GM21515 (cell line): ENCODE data around the gene SLX4IP.
"Not testable (repeated sequence)": the region's sequence is repeated elsewhere in the genome, so short reads cannot be mapped to it uniquely, and the experiment has no call there.

Experiments used
- ATAC-seq: cut with Tn5 transposase; IDR thresholded peaks from one replicate; pipeline ENCODE4 v1.9.1; 2021; ENCODE audit not compliant: unreplicated experiment

Gene SLX4IP

GRCh38 chr20:10595985-10596384, 160.9 kb downstream of the SLX4IP start:
- no peak for ATAC-seq

DNA sequence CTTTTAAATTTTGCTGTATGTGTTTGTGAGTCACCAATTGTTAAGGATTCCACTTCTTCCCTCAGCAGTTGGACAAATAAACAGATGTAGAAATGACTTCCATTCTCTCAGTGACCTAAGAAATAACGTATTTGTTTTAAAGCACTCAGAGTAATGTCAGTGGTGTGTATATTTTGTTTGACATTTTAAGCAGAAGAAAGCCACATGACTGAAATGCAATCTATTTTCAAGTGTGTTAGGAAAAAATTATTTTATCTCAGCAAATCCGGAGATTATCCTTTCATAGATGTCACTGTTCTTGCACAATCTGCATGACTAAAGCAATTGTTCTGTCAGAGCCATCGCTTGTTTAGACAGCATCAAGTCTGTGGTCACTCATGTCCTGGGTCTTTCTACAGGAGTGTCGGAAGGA, 161.6 kb downstream of the SLX4IP start:
- ATAC-seq, result no peak

DNA sequence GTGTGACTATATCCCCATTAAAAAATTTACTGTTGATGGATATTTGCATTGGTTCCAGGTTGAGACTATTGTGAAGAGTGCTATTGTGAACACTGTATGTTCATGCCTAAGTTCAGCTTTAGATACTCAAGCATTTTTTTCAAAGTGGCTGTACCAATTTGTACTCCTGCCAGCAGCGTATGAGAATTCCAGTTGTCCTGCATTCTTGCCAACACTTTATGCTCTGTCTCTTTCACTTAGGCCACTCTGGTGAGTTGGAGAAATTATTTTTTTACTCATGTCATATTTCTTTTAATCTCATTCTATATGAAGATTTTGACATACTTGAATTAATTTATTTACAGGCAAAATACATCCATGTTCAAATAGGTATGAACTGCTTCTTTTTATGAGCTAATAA, 162.5 kb downstream of the SLX4IP start:
- ATAC-seq, result no peak

GRCh38 chr20:10602221-10602871, 167.2 kb downstream of the SLX4IP start:
- ATAC-seq, result no peak

DNA sequence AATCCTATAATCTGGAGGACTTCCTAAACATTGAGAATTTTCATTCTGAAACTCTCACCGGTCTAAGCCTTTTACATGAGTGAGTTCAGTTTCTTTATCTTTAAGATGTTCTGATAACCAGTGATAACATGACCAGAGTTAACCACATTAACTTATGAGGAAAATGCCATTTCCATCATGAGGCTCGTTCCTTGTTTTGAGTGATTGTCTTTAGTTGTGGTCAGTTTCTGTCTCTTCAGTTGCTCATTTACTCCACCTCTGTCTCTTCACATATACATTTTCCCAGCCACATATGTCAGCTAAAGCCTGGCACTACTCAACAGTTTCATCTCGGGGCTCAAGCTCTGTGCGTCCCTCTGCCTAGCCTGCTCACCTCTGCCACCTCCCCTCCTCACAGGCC, 168.3 kb downstream of the SLX4IP start:
- no peak for ATAC-seq

GRCh38 chr20:10603971-10604864, 169.1 kb downstream of the SLX4IP start:
- no peak for ATAC-seq

GRCh38 chr20:10604865-10605440, 169.8 kb downstream of the SLX4IP start:
- no peak for ATAC-seq

GRCh38 chr20:10605547-10606195, 170.6 kb downstream of the SLX4IP start:
- ATAC-seq, result no peak

GRCh38 chr20:10609276-10609675, 174.2 kb downstream of the SLX4IP start:
- ATAC-seq, result no peak

DNA sequence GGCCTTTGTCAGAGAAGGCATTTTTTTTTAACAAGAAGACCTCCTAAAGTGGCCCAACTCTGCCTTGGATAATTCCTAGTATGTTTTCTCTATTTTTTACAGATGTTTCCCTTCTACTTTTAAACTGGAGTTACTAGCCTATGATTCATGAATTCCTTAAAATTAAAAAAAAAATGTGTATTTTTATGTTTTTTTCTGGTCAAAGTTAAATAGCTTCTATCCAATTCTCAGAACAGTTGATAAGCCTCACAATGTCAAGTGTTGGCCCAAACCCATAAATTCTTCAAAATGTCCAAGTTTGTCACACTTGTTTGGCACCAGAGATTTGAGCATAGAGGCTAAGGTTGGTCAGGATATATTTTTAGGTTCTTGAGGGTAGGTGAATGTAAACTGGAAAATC, 174.7 kb downstream of the SLX4IP start:
- ATAC-seq, result no peak

- ATAC-seq, result no peak
Observed at GRCh38 chr20:10610251-10610650, 175.1 kb downstream of the SLX4IP start.

DNA sequence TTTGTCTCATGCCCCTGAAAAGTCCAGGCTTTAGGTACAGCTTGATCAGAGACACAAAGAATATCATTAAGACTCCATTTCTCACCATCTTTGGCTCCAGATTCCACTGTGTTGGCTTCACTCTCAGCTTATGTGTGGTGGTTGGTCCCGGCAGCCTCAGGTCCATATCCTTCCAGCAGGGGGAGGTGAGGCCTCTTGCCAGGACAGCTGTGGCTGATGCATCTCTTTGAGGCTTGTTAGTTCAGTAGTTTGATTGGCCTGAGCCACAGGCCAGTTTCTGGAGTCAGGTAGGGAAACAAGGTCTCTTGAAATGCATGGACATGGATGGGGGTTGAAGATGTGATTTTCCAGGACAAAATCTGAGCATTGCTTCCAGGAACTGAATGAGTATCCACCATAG, 176.3 kb downstream of the SLX4IP start:
- peak; percentile 77 for ATAC-seq

- ATAC-seq, result not testable (repeated sequence)
Observed at GRCh38 chr20:10613426-10613825, 178.3 kb downstream of the SLX4IP start.

DNA sequence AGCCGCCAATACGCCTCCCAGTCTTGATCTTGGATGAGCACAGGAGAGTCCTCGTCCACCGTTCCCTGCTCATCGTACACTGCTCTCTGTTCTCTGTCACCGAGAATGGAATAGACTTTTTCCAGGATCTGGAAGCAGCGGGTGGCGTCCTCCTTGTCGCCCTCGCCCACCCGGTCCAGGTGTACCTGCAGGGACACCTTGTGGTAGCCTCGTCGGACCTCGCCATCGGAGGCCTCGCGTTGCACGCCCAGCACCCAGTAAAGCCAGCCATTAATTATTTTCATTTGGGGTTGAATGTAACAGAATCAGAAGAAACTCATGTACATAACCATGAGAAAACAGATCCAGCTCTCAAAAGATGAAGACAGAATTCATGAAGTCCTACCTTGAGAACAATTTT, 178.8 kb downstream of the SLX4IP start:
- no peak for ATAC-seq

- ATAC-seq, result no peak
Observed at GRCh38 chr20:10616212-10616611, 181.1 kb downstream of the SLX4IP start.

DNA sequence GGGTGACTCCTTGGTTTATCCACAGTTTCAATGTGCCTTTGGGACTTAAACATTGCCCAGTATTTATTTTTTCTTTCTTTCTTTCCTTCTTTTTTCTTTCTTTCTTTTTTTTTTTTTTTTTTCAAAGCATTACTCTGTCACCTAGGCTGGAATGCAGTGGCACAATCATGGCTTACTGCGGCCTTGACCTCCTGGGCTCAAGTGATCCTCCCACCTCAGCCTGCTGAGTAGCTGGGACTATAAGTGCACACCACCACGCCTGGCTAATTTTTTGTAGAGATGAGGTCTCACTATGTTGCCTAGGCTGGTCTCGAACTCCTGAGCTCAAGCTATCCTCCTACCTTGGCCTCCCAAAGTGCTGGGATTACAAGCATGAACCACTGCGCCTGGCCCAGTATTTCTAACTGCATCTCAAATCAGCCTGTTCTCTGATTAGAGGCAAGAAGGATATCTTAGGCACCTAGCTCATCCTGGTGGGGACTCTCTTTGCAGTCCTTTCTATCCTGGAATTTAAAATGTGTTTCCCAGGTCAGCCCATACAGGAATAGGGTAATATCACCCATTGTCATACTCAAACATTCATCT, 182.5 kb downstream of the SLX4IP start:
- not testable (repeated sequence) for ATAC-seq

DNA sequence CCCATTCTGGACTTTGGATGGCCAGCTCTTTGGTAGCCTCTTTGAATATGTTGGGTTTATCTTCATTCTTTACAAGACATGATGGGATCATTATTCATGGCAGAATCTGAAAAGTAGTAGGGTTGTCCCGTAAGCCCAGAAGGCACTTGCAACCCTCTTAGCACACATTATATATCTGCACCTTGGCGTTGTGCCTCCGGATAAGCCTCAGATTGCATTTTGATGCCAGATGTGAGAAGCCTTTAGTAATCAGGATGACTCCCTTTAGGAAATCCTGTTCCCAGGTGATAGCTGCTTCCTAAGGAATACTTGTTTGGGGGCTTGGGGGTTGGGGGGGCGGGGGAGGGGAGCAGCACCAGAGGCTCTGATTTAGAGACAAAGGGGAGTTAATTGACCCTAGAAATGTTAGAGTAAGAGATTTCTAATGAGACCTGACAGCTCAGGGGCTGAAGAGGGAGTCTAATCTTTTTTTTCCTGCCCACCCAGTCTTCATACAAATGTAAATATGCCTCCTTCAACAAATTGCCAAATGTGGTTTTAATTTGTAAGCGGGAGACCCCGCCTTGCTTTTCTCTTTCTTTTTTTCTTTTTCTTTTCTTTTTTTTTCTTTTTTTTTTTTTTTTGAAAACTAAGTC, 183.6 kb downstream of the SLX4IP start:
- no peak for ATAC-seq

- no peak for ATAC-seq
Observed at GRCh38 chr20:10619427-10619826, 184.3 kb downstream of the SLX4IP start.

DNA sequence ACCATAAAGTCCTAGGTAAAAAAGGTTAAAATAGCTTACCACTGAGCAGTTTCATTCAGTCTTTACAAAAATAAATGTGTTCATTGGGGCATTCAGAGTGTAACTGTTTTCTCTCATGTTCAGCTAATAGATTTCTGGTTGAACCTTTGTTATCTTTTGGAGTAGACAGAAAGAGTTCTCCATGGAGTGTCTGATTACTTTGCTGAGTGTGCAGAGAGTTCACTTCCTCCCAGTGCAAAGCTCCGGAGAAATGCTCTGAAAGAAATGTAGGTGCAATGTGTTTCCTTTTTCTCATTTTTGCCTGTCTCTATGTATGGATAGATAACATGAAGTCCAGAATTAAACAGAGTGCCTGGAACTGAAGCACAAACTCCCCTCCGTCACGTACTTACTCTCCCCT, 186.0 kb downstream of the SLX4IP start:
- ATAC-seq, result no peak

DNA sequence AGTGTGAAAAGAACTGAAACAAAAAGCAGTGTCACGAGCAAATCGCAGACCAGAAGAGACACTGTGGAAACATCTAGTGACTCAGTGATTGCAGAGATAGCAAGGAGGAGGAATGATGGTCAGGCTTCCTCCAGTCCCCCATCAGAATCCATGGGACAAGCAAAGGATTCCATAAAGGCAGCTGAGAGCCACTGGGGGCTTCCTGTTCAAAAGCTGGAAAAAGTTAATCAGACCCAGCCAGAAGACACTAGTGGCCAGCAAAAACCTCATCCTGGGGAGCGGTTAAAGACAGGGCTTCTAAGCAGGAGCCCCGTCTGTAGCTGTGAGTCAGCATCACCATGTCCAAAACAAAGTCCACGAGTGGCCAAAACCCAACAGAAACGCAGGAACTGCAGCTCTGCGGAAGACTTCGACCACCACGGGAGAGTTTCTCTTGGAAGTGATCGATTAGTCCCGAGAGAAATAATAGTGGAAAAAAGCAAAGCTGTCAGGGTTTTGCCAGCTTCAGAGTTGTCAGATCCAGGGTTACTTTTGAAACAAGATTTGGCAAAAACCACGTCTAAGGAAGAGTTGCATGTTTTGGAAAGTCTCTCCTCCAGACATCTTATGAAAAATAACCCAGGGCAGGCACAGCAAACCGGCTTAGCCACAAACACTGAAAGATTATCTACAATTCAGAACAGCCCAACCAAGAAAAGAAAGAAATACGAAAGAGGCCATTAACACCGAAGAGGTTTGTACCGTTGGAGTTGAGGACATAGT, 187.7 kb downstream of the SLX4IP start:
- no peak for ATAC-seq
